Calu3 (cell line): ENCODE measurements around the gene SEMA5A. TPM values are rescaled to one million over a fixed set of nuclear protein-coding genes. Genes with fewer than 3 reads are reported as not detected.

Source experiments
- BruUV-seq: library from RNA; stranded (reverse); fragments of 400-500 nt; replicated peaks from 2 replicates; lab custom pipeline; 2021; lab: Mats Ljungman, UMichigan
- CTCF ChIA-PET: fragments of 300-600 bp; sonication (Branson Sonifier 250); formaldehyde crosslinking; loops from one replicate; lab custom pipeline; 2022; ENCODE audit warnings: antibody characterized with exemption; lab: Charles Lee
- DNase-seq: peaks from one replicate; pipeline ENCODE4 v3.0.0; 2022
- H3K27ac Mint-ChIP-seq: one replicate; pipeline ENCODE4 v1.8.0; 2022; ENCODE audit warnings: mixed read lengths; ENCODE audit not compliant: unreplicated experiment
- H3K27me3 Mint-ChIP-seq: one replicate; pipeline ENCODE4 v1.8.0; 2022; ENCODE audit warnings: mixed read lengths; ENCODE audit not compliant: unreplicated experiment
- H3K36me3 Mint-ChIP-seq: one replicate; pipeline ENCODE4 v1.8.0; 2022; ENCODE audit warnings: mild to moderate bottlenecking, moderate library complexity, mixed read lengths; ENCODE audit not compliant: insufficient read depth, unreplicated experiment
- H3K4me1 Mint-ChIP-seq: one replicate; pipeline ENCODE4 v1.8.0; 2022; ENCODE audit warnings: mild to moderate bottlenecking, low read depth, mixed read lengths; ENCODE audit not compliant: unreplicated experiment
- H3K4me3 Mint-ChIP-seq: one replicate; pipeline ENCODE4 v1.8.0; 2022; ENCODE audit warnings: mild to moderate bottlenecking, low read depth, moderate library complexity, mixed read lengths; ENCODE audit not compliant: unreplicated experiment
- H3K9me3 Mint-ChIP-seq: one replicate; pipeline ENCODE4 v1.8.0; 2022; ENCODE audit warnings: low read depth, mixed read lengths; ENCODE audit not compliant: unreplicated experiment
- CTCF ChIP-seq: fragments of 200-600 bp; IDR thresholded peaks from one replicate; pipeline ENCODE4 v1.8.0; 2022; ENCODE audit warnings: antibody characterized with exemption; ENCODE audit not compliant: unreplicated experiment
- intact Hi-C: fragments of 100-400 bp; cut with micrococcal nuclease; formaldehyde crosslinking; loops from one replicate; pipeline ENCODE4 v1.10.0; 2022; ENCODE audit not compliant: unreplicated experiment
- total RNA-seq: library from RNA; stranded (reverse); gene quantifications from 2 replicates; pipeline ENCODE4 v1.2.3, GENCODE V29; 2022

Gene SEMA5A
- total RNA-seq, 1 experiment from 2014 or later, result 0.52 TPM

GRCh38 chr5:9395706-9396105 is 150.2 kb downstream of the SEMA5A start:
- no peak overlapping the region for H3K27ac Mint-ChIP-seq
- H3K36me3 Mint-ChIP-seq, result no peaks in the 10 kb centered on the region
- no peaks in the 10 kb centered on the region for H3K27me3 Mint-ChIP-seq
- H3K4me3 Mint-ChIP-seq, result no peak overlapping the region
- DNase-seq, result no peak
- H3K4me1 Mint-ChIP-seq, result no peaks in the 10 kb centered on the region
- intact Hi-C loops, result no loop called here
- H3K9me3 Mint-ChIP-seq, result peaks cover 10% of the 10 kb centered on the region
- CTCF ChIA-PET, result no interaction called here
- no peak for TF ChIP-seq CTCF
- no TSS peak for BruUV-seq

GRCh38 chr5:9394221-9394620 is 151.7 kb downstream of the SEMA5A start:
- intact Hi-C loops, result no loop called here
- no TSS peak for BruUV-seq
- no peak for DNase-seq
- no peak for TF ChIP-seq CTCF
- Mint-ChIP-seq H3K4me3 (no peak overlapping the region), H3K9me3 (peaks cover 16% of the 10 kb centered on the region), H3K36me3 (no peaks in the 10 kb centered on the region), H3K4me1 (no peaks in the 10 kb centered on the region), H3K27ac (no peak overlapping the region), H3K27me3 (no peaks in the 10 kb centered on the region)
- CTCF ChIA-PET, result interaction anchor here (0.6 kb wide), 1 partner anchor 373 kb away, joined by 4 read pairs; no protein-coding TSS in a partner anchor

- Mint-ChIP-seq H3K4me3 (no peak overlapping the region), H3K27me3 (no peaks in the 10 kb centered on the region), H3K36me3 (no peaks in the 10 kb centered on the region), H3K27ac (no peak overlapping the region), H3K9me3 (peaks cover 16% of the 10 kb centered on the region), H3K4me1 (no peaks in the 10 kb centered on the region)
- TF ChIP-seq CTCF, result no peak
- intact Hi-C loops, result no loop called here
- DNase-seq, result no peak
- BruUV-seq, result no TSS peak
- CTCF ChIA-PET, result no interaction called here
Observed at GRCh38 chr5:9392625-9393024, 153.2 kb downstream of the SEMA5A start.

- Mint-ChIP-seq H3K4me1 (no peaks in the 10 kb centered on the region), H3K36me3 (no peaks in the 10 kb centered on the region), H3K9me3 (peaks cover 13% of the 10 kb centered on the region), H3K27ac (no peak overlapping the region), H3K4me3 (no peak overlapping the region), H3K27me3 (no peaks in the 10 kb centered on the region)
- no TSS peak for BruUV-seq
- DNase-seq, result no peak
- no peak for TF ChIP-seq CTCF
- CTCF ChIA-PET, result no interaction called here
- intact Hi-C loops, result no loop called here
Observed at GRCh38 chr5:9391080-9391479, 154.8 kb downstream of the SEMA5A start.
